Mesenchymal stem cell (in vitro differentiated cells and primary cell): Measurements from ENCODE around the gene SMAD1.

Experiments used
- DNase-seq: peaks from one replicate; pipeline ENCODE4 v3.0.0-alpha.2; 2013
- H2AFZ ChIP-seq: one replicate; pipeline ENCODE4 v1.6.1; 2013; ENCODE audit warnings: low read depth, mild to moderate bottlenecking, control low read depth, inconsistent platforms, low read length, moderate library complexity
- H2AK5ac ChIP-seq: 2 replicates; pipeline ENCODE4 v1.6.1; 2013; ENCODE audit warnings: low read length, moderate library complexity, mild to moderate bottlenecking, inconsistent platforms; ENCODE audit not compliant: severe bottlenecking
- H2BK120ac ChIP-seq: one replicate; pipeline ENCODE4 v1.6.1; 2013; ENCODE audit warnings: low read depth, mild to moderate bottlenecking, inconsistent platforms, low read length, moderate library complexity
- H2BK12ac ChIP-seq, 2 experiments: one replicate each; pipeline ENCODE4 v1.6.1; 2013; ENCODE audit warnings: inconsistent platforms in 2 of 2, low read length in 2 of 2, mild to moderate bottlenecking in 2 of 2, moderate library complexity in 2 of 2, control low read depth in 1 of 2
- H2BK15ac ChIP-seq: one replicate; pipeline ENCODE4 v1.6.1; 2013; ENCODE audit warnings: mild to moderate bottlenecking, low read depth, inconsistent platforms; ENCODE audit not compliant: poor library complexity, severe bottlenecking
- H2BK5ac ChIP-seq: 2 replicates; pipeline ENCODE4 v1.6.1; 2013; ENCODE audit warnings: low read depth, mild to moderate bottlenecking, low read length, control low read depth, inconsistent platforms; ENCODE audit not compliant: poor library complexity, severe bottlenecking
- H3K14ac ChIP-seq, 2 experiments: one replicate each; pipeline ENCODE4 v1.6.1; 2013; ENCODE audit warnings: inconsistent platforms in 2 of 2, low read length in 2 of 2, control low read depth in 1 of 2, mild to moderate bottlenecking in 1 of 2, moderate library complexity in 1 of 2
- H3K18ac ChIP-seq, 2 experiments: one replicate each; pipeline ENCODE4 v1.6.1; 2013; ENCODE audit warnings: inconsistent platforms in 2 of 2, low read length in 2 of 2, control low read depth in 1 of 2, low read depth in 1 of 2, mild to moderate bottlenecking in 1 of 2
- H3K23ac ChIP-seq, 2 experiments: one replicate each; pipeline ENCODE4 v1.6.1; 2013; ENCODE audit warnings: inconsistent platforms in 2 of 2, low read length in 2 of 2, mild to moderate bottlenecking in 2 of 2, moderate library complexity in 2 of 2, control low read depth in 1 of 2
- H3K27ac ChIP-seq: 2 replicates; pipeline ENCODE4 v1.5.1; 2013; ENCODE audit warnings: mild to moderate bottlenecking, moderate library complexity, low read length, control low read depth, inconsistent platforms; ENCODE audit not compliant: poor library complexity, severe bottlenecking
- H3K27me3 ChIP-seq, 2 experiments: 2 replicates each; pipeline versions ENCODE4 v1.6.1 to v1.7.0; 2013; ENCODE audit warnings: low read length in 2 of 2, mild to moderate bottlenecking in 2 of 2, moderate library complexity in 2 of 2, control low read depth in 1 of 2, inconsistent platforms in 1 of 2; ENCODE audit not compliant: control insufficient read depth in 1 of 2, insufficient read depth in 1 of 2
- H3K36me3 ChIP-seq, 2 experiments: 2 replicates each; pipeline versions ENCODE4 v1.6.1 to v1.7.0; 2013; ENCODE audit warnings: low read length in 2 of 2, control low read depth in 1 of 2, inconsistent platforms in 1 of 2, low read depth in 1 of 2, mild to moderate bottlenecking in 1 of 2; ENCODE audit not compliant: insufficient read depth in 2 of 2, control insufficient read depth in 1 of 2
- H3K4ac ChIP-seq, 2 experiments: one replicate each; pipeline ENCODE4 v1.6.1; 2013; ENCODE audit warnings: inconsistent platforms in 2 of 2, low read length in 2 of 2, mild to moderate bottlenecking in 2 of 2, moderate library complexity in 2 of 2, control low read depth in 1 of 2, low read depth in 1 of 2
- H3K4me1 ChIP-seq: 2 replicates; pipeline ENCODE4 v1.6.1; 2013; ENCODE audit warnings: low read depth, low read length, control low read depth; ENCODE audit not compliant: control insufficient read depth, insufficient read depth
- H3K4me2 ChIP-seq: 2 replicates; pipeline ENCODE4 v1.6.1; 2013; ENCODE audit warnings: low read length, mild to moderate bottlenecking, inconsistent platforms; ENCODE audit not compliant: poor library complexity, severe bottlenecking
- H3K4me3 ChIP-seq, 2 experiments: 2 replicates each; pipeline versions ENCODE4 v1.5.1 to v1.7.0; 2013; ENCODE audit warnings: low read length in 2 of 2, mild to moderate bottlenecking in 2 of 2, control low read depth in 1 of 2, low read depth in 1 of 2; ENCODE audit not compliant: insufficient read depth in 1 of 2
- H3K79me1 ChIP-seq: replicated peaks from 2 replicates; pipeline ENCODE4 v1.6.1; 2013; ENCODE audit warnings: mild to moderate bottlenecking, control low read depth, low read length, inconsistent platforms; ENCODE audit not compliant: poor library complexity, severe bottlenecking
- H3K9ac ChIP-seq: 2 replicates; pipeline ENCODE4 v1.7.0; 2013; ENCODE audit warnings: mild to moderate bottlenecking, low read length, moderate library complexity
- H3K9me3 ChIP-seq: 2 replicates; pipeline ENCODE4 v1.7.0; 2013; ENCODE audit warnings: mild to moderate bottlenecking, low read length; ENCODE audit not compliant: control insufficient read depth
- H4K8ac ChIP-seq: one replicate; pipeline ENCODE4 v1.6.1; 2013; ENCODE audit warnings: inconsistent platforms, mild to moderate bottlenecking, low read length, moderate library complexity
- H4K91ac ChIP-seq: one replicate; pipeline ENCODE4 v1.6.1; 2013; ENCODE audit warnings: mild to moderate bottlenecking, low read length, inconsistent platforms
- WGBS: methylation state at CpG from one replicate; pipeline ENCODE4 v1.1.7; 2013; ENCODE audit warnings: mixed read lengths; 5-methylcytosine and 5-hydroxymethylcytosine counted together

The SMAD1 gene

GRCh38 chr4:145540235-145540634 lies 58.6 kb downstream of the SMAD1 start:
- H3K14ac ChIP-seq, result no peak overlapping the region
- no peaks in the 10 kb centered on the region for H3K27me3 ChIP-seq
- peaks cover 16% of the 10 kb centered on the region for H3K79me1 ChIP-seq
- H3K27ac ChIP-seq, result no peak overlapping the region
- H3K36me3 ChIP-seq, result peaks cover 3 to 24% of the 10 kb centered on the region in 2 experiments
- no peak overlapping the region for H2BK12ac ChIP-seq
- H4K91ac ChIP-seq, result no peak overlapping the region
- peaks cover 4% of the 10 kb centered on the region for H3K4me1 ChIP-seq
- no peak overlapping the region for H2AFZ ChIP-seq
- H3K9ac ChIP-seq, result no peak overlapping the region
- H2BK120ac ChIP-seq, result no peak overlapping the region
- H3K9me3 ChIP-seq, result no peaks in the 10 kb centered on the region
- WGBS, result 91% methylated on average over 2 of the region's 3 CpGs
- no peak overlapping the region for H4K8ac ChIP-seq
- no peak overlapping the region for H2BK15ac ChIP-seq
- DNase-seq, result no peak
- no peak overlapping the region for H3K18ac ChIP-seq
- H3K4me3 ChIP-seq, result no peak overlapping the region
- no peak overlapping the region for H3K23ac ChIP-seq
- no peak overlapping the region for H2BK5ac ChIP-seq
- H2AK5ac ChIP-seq, result no peak overlapping the region
- no peak overlapping the region for H3K4ac ChIP-seq
- H3K4me2 ChIP-seq, result no peak overlapping the region

GRCh38 chr4:145541346-145541745 lies 59.7 kb downstream of the SMAD1 start:
- no peak overlapping the region for H4K91ac ChIP-seq
- WGBS, result 89% methylated on average over 2 of the region's 4 CpGs
- H3K9me3 ChIP-seq, result no peaks in the 10 kb centered on the region
- no peak overlapping the region for H3K4ac ChIP-seq
- no peak overlapping the region for H2BK5ac ChIP-seq
- H3K18ac ChIP-seq, result no peak overlapping the region
- H4K8ac ChIP-seq, result no peak overlapping the region
- H2BK15ac ChIP-seq, result no peak overlapping the region
- H2BK120ac ChIP-seq, result no peak overlapping the region
- peak; percentile 26 for DNase-seq
- H3K9ac ChIP-seq, result no peak overlapping the region
- no peak overlapping the region for H3K4me3 ChIP-seq
- H3K14ac ChIP-seq, result no peak overlapping the region
- H3K4me1 ChIP-seq, result peaks cover 4% of the 10 kb centered on the region
- H3K27me3 ChIP-seq, result no peaks in the 10 kb centered on the region
- no peak overlapping the region for H2AK5ac ChIP-seq
- no peak overlapping the region for H3K4me2 ChIP-seq
- no peak overlapping the region for H3K23ac ChIP-seq
- peaks cover 14% of the 10 kb centered on the region for H3K79me1 ChIP-seq
- H2BK12ac ChIP-seq, result no peak overlapping the region
- peaks cover 3 to 24% of the 10 kb centered on the region in 2 experiments for H3K36me3 ChIP-seq
- H3K27ac ChIP-seq, result no peak overlapping the region
- no peak overlapping the region for H2AFZ ChIP-seq

- Histone ChIP-seq H3K36me3 (peaks cover 0 to 35% of the 10 kb centered on the region in 2 experiments), H4K8ac (no peak overlapping the region), H3K18ac (no peak overlapping the region), H3K4me1 (peaks cover 2% of the 10 kb centered on the region), H3K79me1 (peaks cover 11% of the 10 kb centered on the region), H3K9ac (no peak overlapping the region), H3K14ac (no peak overlapping the region), H2BK12ac (no peak overlapping the region), H3K4ac (no peak overlapping the region), H3K4me3 (no peak overlapping the region), H3K27ac (peak overlapping the region; percentile 94), H2BK120ac (no peak overlapping the region), H4K91ac (no peak overlapping the region), H2AFZ (no peak overlapping the region), H3K23ac (no peak overlapping the region), H3K4me2 (no peak overlapping the region), H3K27me3 (no peaks in the 10 kb centered on the region), H2AK5ac (no peak overlapping the region), H2BK5ac (peak overlapping the region; percentile 51), H2BK15ac (no peak overlapping the region), H3K9me3 (no peaks in the 10 kb centered on the region)
- DNase-seq, result peak; percentile 7
- WGBS, result no CpG with 5 or more reads among the region's 1 CpG
Observed at GRCh38 chr4:145545031-145545430, 63.4 kb downstream of the SMAD1 start.

DNA sequence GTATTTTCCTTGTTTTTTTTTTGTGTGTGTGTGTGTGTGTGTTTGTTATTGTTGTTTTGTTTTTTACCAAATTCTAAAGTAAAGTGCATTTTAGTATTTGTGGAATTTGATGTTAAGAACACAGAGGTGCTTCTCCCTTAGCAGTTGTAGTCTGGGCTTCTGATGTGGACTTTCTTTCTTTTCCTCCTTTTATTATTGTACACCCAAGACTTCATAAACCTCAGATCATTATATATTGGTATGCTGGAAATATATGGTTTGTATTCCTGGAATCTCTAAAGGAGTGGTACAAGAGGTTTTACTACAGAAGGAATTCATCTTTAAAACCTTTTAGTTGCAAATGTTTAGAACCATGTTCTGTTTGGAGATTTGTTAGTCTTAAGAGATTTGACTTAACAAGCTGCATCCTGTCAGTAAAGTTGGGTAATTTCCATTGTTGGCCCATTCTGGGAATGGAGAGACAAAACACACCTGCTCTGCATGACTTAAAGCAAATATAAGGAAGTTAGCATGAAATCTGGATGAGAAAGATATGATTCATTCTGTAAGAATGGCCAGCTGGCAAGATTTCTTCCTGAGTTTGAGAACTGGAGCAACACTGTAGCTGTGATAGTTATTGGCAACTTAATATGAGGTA lies 64.0 kb downstream of the SMAD1 start:
- H3K79me1 ChIP-seq, result peaks cover 12% of the 10 kb centered on the region
- no peak overlapping the region for H3K9ac ChIP-seq
- no peak overlapping the region for H2AK5ac ChIP-seq
- DNase-seq, result peak; percentile 93
- no peak overlapping the region for H3K4me3 ChIP-seq
- no peak overlapping the region for H2AFZ ChIP-seq
- H2BK15ac ChIP-seq, result no peak overlapping the region
- H4K8ac ChIP-seq, result no peak overlapping the region
- H3K14ac ChIP-seq, result no peak overlapping the region
- no peak overlapping the region for H2BK120ac ChIP-seq
- H3K23ac ChIP-seq, result no peak overlapping the region
- H3K4me1 ChIP-seq, result peaks cover 2% of the 10 kb centered on the region
- no peak overlapping the region for H3K4me2 ChIP-seq
- peaks cover 0 to 31% of the 10 kb centered on the region in 2 experiments for H3K36me3 ChIP-seq
- H3K9me3 ChIP-seq, result no peaks in the 10 kb centered on the region
- H3K27ac ChIP-seq, result peak overlapping the region; percentile 94
- H4K91ac ChIP-seq, result no peak overlapping the region
- H3K27me3 ChIP-seq, result no peaks in the 10 kb centered on the region
- no peak overlapping the region for H3K18ac ChIP-seq
- peak overlapping the region; percentile 31 for H2BK5ac ChIP-seq
- H2BK12ac ChIP-seq, result no peak overlapping the region
- no peak overlapping the region for H3K4ac ChIP-seq
